Stimulated activated CD4-positive, alpha-beta T cell treated with anti-CD3 and anti-CD28 coated beads, Interleukin-4, amount 100 ng/mL, for 48 hours (primary cell): ENCODE measurements around the gene SPSB4.

ENCODE experiments used
- DNase-seq, 2 donors: peaks; one replicate each; pipeline ENCODE4 v3.0.0-alpha.2; 2020; ENCODE audit warnings: low read depth in 2 of 2

Gene SPSB4

DNA sequence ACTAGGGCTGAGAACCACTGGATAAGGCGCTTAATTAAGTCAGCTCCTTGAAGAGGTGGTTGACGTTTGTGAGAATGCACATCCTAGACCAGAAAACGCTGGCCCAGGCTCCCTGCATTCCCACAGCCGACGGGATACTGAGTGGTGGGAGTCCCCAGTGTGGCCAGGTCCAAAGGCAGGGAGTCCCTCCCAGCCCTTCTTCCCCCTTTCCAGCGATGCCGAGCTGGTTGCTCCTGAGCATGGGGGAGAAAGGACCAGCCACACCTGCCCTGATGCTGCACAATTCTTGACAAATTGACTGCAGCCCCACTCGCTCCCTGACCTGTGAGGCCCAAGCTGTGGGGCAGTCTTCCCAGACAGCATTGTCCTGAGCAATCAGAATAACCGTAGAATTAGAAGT is 101.0 kb downstream of the SPSB4 start:
- no peak for DNase-seq

DNA sequence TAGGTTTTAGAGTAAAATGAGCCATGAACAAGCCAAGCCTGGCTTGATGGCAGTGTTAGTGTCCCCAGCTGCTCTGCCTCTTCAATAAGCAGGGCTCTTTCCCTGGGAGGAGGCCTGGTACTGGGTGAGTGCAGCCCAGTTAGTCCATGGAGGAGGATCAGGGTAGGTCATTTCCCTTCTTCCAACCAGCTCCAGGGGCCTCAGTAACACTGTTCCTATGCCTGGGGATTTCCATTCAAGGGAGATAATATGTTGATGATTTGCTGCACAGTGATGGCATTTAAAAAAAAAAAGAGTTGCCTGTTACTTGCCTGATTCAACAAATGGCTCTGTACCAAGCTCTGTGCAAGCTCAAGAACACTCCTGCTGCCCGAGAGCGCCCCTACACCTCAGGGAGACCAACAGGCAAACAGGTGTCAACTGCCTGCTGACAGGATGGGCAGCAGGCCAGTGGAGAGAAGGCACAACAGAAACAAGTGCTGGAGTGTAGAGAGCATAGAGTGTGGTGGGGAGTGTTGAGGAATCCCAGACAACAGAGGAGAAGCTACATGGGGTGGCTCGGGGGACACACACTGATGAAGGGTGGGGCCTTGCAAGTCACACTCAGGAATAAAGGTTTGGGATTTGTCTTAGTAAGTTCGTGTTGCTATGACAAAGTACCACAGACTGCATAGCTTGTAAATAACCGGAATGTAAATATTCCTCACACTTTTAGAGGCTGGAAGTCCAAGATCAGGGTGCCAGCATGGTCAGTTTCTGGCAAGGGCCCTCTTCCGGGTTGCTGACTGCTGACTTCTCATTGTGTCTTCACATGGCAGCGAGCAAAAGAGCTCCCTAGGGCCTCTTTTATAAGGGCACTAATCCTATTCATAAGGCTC is 101.9 kb downstream of the SPSB4 start:
- DNase-seq, result no peak

DNA sequence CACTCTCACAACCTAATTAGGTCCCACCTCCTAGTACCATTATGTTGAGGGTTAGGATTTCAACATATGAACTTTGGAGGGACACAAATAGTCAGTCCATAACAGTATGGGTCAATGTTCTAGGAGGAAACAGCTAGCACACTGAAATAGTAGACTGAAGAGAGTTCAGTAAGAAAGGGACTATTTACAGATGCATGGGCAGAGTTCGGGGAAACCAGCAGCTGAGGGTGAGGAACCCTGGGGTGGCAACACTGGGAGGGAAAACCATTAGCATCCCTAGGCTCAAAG is 102.5 kb downstream of the SPSB4 start:
- DNase-seq, result no peak

DNA sequence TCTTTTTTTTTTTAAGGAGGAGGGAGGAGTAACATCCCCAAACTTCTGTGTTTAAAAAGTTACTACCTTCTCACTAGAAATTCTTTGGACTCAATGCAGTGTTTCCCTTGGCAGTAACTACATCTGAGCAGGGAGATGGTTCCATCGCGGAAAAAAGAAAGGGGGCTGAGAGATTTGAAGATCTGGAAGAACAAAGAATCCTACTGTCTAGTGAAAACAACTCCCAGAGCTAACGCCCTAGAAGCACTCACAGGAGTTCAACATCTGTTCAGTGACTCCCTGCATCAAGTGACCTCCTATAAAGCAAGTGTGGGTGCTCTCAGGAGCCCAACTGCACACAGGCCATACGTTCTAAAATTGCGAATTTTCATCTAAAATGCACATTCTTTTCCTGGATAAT is 113.7 kb downstream of the SPSB4 start:
- no peak for DNase-seq

DNA sequence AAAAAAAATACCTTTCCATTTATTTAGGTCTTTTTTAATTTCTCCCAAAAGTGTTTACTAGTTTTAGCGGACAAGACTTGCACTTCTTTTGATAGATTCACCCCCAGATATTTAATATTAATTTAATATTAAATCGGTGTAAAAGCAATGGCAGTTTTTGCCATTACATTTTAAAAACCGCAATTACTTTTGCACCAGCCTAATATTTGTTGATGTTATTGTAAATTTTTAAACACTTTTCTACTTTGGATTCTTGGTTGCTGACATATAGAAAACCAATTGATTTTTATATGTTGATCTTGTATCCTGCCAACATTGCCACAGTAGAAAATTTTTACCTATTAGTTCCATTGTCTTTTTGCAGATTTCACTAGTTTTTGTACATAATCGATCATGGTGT is 116.5 kb downstream of the SPSB4 start:
- no peak for DNase-seq

DNA sequence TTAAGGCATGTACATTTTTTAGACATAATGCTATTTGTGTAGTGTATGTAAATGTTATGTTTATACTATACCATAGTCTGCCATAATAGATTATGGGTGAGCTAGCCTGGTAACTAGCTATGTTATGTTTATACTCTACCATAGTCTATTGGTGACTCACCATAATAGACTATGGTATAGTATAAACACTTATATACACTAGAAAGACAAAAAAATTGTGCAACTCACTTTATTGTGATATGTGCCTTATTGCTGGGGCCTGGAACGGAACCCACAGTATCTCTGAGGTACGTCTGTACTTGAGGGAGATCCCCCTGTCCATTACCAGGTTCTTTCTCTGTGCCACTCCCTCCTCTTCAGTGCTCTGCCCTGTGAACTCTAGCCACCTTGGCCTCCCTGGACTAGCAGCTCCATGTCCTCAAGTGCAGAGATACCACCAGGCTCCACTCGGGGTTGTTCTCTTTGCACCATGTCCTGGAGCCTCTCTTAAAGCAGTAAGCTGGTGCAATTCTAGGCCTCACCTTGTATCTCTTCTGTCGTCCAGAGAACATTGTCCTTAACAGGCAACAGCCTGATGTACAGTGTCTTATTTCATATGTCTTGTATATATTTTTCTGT is 119.6 kb downstream of the SPSB4 start:
- no peak for DNase-seq

DNA sequence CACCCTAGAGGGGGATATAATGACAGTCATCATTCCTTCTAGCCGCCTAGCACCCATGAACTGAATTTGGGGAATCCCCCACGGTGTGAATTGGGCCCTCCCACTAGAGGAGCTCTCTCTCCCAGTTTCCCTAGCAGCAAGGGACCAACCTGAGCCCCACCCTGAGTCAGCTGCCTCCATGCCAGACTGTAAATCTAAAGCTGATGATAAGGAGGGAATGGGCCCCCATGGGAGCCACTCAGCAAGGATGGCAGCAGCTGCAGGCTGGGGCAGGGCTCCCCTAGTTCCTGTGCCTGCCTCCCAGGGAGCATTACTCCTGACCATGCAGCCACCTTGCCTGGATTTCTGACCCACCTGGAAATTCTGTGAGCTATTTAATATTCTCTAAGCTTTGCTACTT is 123.5 kb downstream of the SPSB4 start:
- DNase-seq, result no peak

DNA sequence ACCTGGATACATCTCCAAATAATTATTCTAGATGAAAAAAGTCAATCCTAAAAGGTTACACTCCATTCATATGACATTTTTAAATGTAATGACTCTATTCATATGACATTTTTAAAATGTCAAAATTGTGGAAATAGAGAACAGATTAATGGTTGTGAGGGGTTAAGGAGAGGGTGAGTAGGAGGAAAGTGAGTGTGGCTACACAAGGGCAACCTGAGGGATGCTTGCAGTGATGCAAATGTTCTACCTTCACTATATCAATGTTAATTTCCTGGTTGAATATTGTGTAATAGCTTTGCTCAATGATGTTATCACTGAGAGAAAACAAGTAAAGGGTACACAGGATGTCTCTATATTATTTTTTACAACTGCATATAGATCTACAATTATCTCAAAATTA is 125.6 kb downstream of the SPSB4 start:
- DNase-seq, result no peak

DNA sequence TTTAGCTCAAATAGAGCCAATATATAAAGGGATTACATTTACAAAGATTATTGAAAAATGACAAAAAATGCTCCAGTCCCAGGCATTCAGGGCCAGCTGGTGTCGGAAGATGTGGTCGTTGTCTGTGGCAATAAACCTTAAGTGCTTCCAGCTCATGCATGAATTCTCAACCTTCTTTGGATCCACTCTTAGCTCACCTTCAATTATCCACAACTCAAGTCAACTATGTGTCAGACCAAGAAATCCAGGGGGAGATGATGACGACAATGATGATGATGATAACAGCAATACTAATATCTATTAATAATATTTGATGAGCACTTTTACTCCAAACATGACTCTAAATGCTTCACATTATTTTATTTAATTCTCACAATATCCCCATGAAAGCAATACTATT is 126.9 kb downstream of the SPSB4 start:
- DNase-seq, result no peak

DNA sequence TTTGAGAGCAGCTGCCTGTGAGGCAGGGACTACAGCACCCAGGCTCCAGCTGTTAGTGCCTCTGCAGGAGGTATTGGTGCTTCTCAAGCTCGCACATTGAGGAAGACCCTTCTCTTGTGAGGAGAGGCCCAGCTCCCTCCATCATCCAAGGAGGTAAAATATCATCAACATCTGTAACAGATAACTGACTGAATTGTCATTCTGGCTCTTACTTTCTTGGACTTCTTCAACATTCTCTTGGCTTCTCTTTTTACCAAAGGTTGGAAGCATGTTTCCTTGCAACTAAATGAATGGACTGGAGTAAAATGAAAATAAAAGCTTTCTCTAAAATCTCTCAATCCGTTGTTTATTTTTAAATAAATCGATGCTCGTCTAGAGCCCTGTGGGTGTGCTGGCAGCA is 127.4 kb downstream of the SPSB4 start:
- DNase-seq, result no peak

DNA sequence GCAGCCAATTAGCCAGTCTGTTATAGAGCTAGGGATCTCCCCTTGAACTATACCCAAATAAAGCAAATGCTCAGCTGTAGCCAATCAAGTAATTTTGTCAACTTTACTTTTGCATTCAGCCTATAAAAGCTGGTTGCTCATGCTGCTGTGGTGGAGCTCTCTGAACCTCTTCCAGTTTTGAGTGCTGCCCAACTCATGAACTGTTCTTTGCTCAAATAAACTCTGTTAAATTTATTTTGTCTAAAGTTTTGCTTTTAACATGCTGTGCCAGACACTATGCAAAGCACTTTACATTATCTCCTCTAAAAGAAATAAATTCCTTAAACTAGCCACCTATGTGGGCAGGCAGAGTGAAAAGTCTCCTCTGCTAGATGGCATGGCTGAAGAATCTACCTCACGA is 128.8 kb downstream of the SPSB4 start:
- no peak for DNase-seq

DNA sequence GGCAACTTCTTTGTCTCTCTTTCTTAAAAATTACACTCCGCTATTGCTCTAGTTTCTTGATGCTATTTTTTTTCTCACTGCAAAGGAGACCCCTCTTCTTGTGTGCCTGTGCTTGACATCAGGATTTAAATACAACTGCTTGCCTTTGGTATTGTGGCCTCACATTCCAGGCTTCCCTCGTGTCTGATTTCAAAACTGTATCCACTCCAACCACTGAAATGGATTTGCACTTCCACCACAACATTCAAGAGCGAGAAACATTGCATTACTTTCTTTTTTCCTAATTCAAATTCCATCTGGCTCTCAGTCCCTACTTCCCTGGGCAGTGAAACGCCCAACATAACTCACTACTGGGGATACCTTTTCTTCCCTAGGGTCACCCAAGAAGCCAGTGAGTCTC is 130.0 kb downstream of the SPSB4 start:
- DNase-seq, result no peak

DNA sequence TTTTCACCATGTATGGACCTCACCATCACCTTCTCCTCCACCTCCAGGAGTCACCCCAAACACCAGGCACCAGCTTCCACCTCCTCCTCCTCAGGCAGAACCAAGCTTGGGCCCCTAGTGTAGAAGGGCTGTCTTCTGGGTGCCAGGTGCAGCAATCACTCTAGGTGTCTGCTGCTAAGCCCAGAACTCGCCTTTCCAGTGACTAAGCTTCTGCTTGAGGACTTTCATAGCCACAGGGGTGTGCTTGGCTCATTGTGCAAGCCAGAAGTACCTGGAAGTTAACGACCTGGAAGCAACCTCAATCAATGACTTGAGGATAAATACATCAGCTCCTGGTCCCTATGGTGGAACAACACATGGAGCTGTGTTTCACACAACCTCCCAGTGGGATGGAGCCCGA is 130.7 kb downstream of the SPSB4 start:
- DNase-seq, result no peak

DNA sequence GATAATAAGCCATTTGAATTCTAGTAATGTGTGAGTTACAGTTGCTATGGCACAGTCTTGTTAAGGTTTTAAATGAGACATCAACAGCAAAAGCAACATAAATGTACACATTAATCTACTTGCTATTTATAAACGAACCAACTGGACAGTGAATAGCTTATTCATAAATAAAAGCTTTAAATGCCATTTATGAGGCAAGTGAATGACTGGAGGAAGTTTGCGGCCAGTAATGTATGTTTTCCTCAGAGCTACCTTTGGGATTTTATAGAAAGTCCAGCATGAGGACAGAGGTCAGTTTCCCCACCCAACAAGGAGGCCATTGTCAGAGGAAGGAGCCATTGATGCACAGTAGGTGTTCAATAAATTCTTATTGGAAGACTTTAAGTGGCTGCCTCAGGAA is 132.5 kb downstream of the SPSB4 start:
- no peak for DNase-seq

DNA sequence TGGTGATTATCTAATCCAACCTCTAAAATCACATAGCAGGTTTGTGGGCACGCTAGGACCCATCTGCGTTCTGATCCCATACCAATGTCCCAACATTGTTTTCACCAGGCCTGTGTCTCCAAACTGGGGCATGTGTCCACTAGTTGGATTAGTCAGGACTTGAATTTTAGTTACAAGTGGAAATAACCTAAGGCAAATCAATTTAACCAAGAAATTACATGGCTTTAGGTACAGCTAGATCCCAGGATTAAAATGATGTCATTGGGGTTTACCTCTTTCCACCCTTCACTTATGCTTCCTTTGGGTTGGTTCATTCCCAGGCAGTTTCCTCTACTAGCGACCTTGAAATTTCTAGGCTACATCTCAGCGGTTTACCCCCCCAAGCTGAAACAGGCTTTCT is 133.3 kb downstream of the SPSB4 start:
- DNase-seq, result no peak

DNA sequence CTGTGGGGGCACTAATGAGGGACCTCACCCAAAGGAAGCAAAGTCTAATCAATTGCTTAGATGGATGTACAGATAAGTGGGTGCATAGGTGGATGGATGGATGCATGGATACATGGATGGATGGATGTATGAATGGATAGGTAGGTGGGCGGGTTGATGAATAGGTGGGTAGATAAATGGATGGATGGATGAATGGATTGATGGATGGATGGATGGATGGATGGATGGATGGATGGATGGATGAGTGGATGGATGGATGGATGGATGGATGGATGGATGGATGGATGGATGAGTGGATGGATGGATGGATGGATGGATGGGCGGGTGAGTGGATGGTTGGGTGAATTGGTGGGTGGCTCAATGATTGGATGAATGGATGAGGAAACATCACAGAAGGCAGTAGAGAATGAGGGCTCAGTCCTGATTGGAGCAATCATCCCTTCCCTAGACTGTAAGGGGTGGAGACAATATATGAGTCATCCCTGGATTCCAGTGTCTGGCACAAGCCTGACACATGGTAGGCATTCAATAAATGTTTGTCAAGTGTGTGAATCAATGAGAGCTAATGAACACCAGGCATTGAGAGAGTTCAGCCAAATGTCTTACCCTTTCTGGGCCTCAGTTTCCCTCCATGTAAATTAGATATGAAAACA is 140.1 kb downstream of the SPSB4 start:
- no peak for DNase-seq

DNA sequence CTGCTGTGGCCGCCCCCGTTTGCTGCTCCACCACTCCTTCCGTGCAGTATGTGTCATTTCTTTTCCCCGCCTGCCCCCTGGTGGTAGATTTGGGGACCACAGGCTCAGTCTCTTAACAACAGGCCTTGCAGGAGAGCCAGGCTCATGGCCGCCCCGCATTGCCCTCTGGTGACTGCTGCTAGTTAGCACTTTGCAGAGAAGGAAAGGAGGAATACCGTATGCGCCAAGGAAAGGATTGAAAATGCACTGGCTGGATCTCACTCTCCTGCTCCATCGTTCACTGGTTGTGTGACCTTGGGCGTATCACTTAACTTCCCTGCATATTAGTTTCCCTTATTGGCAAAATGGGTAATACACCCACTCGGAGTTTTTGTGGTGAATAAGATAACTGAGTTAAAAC is 141.2 kb downstream of the SPSB4 start:
- DNase-seq, result peak; percentile 94 to 100

DNA sequence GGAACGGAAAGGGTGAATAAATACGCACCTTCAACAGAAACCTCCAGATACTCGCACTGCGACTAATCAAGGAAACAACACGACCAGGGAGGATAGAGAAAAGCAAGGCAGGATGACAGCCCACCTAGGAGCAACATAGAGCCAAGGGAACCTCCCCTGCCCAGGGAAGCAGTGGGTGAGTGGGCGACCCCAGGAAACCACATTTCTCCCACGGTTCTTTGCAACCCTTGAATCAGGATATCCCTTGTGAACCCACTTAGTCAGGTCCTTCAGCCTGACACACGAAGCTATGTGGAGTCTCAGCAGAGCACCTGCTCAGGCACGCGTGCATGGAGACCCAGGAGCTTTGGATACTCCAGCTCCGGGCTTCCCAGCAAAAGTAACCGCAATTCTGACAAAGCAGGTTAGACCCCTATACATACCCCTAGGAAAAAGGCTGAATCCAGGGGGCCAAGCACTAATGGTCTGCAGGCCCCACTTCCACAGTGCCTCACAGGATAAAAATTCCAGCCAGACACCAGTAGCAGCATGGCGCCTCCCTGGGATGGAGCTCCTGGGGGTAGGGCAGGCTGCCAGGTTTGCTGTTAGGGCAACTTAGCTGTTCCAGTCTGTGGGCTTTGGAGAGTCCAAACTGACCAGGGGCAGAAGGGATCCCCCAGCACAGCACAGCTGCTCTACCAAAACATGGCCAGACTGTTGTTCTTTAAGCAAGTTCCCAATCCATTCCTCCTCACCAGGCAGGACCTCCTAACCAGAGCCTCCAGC is 142.1 kb downstream of the SPSB4 start:
- no peak for DNase-seq
